GM12875 (cell line): Measurements from ENCODE around the gene TFAP2B.

ENCODE experiments used
- H3K4me3 ChIP-seq: one replicate; pipeline ENCODE4 v1.5.1; 2011; ENCODE audit warnings: low read depth, low read length, control low read depth
- CTCF ChIP-seq: IDR thresholded peaks from 2 replicates; pipeline ENCODE4 v1.5.1; 2011; ENCODE audit warnings: low read depth, mild to moderate bottlenecking, control low read depth, inconsistent platforms, low read length, moderate library complexity, borderline replicate concordance; ENCODE audit not compliant: insufficient read depth

The TFAP2B gene

GRCh38 chr6:50832912-50833311, 14.2 kb downstream of the TFAP2B start:
- no peak overlapping the region for H3K4me3 ChIP-seq
- no peak for TF ChIP-seq CTCF

- TF ChIP-seq CTCF: no peak
- no peak overlapping the region for H3K4me3 ChIP-seq
These were observed 16.3 kb downstream of the TFAP2B start for GRCh38 chr6:50834929-50835410.

- TF ChIP-seq CTCF: no peak
- H3K4me3 ChIP-seq: no peak overlapping the region
These were observed 17.6 kb downstream of the TFAP2B start for GRCh38 chr6:50836231-50836630.

GRCh38 chr6:50837589-50838445, 19.1 kb downstream of the TFAP2B start:
- no peak overlapping the region for H3K4me3 ChIP-seq
- TF ChIP-seq CTCF: no peak

GRCh38 chr6:50840112-50840810, 21.6 kb downstream of the TFAP2B start:
- H3K4me3 ChIP-seq: no peak overlapping the region
- TF ChIP-seq CTCF: no peak

- TF ChIP-seq CTCF: no peak
- H3K4me3 ChIP-seq: no peak overlapping the region
These were observed 22.1 kb downstream of the TFAP2B start for GRCh38 chr6:50840811-50841192.
